Brain pericyte (primary cell): Measurements from ENCODE around the gene TTC33.

Source experiments
- DNase-seq: peaks from one replicate; pipeline ENCODE4 v3.0.0-alpha.2; 2012; ENCODE audit warnings: low read depth, low spot score

Gene TTC33

GRCh38 chr5:40485021-40485998 lies 270.5 kb downstream of the TTC33 start:
- DNase-seq = no peak

DNA sequence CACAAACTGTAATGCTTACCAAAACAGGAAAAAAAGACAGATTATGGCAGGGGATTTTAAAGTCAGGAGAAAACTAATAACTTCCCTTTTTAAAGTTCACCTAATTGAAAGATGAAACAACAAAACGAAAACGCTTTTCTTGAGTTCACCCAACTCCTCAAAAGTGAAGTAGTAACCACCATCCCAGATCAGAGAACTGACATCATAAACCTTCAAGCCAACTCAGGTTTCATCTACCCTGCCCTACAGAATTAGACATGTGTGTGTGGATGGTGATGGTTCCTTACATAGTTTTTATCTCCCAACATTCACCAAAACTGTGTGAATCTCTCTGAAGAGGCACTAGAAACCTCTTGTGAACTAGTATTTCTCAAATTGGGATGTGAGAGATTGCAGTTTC lies 271.3 kb downstream of the TTC33 start:
- no peak for DNase-seq

- no peak for DNase-seq
Measured at GRCh38 chr5:40483316-40483715, 272.4 kb downstream of the TTC33 start.

- no peak for DNase-seq
Measured at GRCh38 chr5:40481241-40481640, 274.5 kb downstream of the TTC33 start.

- DNase-seq = no peak
Measured at GRCh38 chr5:40480392-40480791, 275.4 kb downstream of the TTC33 start.

DNA sequence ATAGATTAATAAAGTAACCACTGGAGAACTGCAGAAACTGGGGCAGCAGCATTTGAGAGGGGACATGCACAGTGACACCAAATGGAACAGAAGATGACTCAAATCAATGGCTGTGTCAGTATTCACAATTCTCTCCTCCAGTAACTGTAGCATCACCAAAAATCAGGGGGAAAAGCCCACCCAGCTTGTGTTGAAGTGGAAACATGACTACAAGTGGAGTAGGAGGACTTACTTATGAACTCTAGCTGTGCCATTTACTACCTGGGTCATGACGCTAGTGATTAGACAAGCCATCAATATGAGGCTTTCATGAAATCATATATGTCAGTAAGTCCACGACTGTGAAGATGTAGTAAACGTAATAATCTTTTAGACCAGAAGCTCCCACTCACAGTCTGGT lies 275.8 kb downstream of the TTC33 start:
- DNase-seq = no peak

DNA sequence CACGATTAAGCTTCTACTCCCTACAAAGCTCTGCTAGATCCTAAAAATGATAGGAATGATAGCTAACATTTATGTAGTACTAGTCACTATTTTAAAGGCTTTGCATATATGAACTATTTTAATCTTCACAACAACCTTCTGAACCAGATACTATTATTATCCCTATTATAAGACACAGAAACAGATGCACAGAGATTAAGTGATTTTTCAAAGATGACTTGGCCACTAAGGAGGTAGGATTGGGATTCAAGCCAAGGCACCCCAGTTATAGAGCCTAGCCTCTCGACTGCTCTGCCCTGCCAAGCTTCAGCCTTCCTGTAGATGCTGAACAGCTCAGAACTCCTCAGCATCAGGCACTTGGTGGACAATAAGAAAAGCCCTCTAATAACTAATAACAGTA lies 277.0 kb downstream of the TTC33 start:
- no peak for DNase-seq

DNA sequence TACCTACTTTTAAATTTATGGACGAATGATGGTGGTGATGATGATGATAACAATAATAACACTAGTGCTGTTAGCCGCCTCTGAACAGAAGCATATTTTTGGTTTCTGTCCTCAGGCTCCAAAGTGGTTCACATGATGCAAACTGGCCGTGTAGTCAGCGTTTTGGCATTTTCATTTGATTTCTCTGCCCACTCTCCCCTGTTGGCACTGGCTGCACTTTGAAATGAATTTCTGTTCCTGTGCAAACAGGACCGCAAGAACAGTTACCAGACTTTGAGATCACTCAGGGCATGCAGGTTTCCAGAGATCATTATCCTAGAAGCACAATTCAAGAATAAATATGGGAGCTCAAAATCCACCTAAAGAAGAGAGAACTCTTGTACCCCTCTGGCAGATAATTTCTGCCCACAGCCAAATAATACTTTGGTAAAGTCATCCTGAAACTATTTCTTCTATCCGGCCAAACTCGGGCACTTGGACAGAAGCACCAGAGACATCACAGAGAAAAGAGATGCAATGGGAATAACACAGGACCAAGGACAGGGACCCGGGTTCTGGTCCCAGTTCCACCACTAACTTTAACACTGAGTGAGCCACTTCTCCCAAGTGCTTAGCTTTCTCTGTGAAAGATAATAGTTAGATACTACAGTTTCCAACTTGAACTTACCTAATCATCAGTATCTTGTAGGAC lies 277.8 kb downstream of the TTC33 start:
- DNase-seq = no peak

GRCh38 chr5:40475561-40475960 lies 280.2 kb downstream of the TTC33 start:
- DNase-seq = no peak

- DNase-seq = no peak
Measured at GRCh38 chr5:40474250-40474649, 281.5 kb downstream of the TTC33 start.

GRCh38 chr5:40465416-40465815 lies 290.3 kb downstream of the TTC33 start:
- no peak for DNase-seq

DNA sequence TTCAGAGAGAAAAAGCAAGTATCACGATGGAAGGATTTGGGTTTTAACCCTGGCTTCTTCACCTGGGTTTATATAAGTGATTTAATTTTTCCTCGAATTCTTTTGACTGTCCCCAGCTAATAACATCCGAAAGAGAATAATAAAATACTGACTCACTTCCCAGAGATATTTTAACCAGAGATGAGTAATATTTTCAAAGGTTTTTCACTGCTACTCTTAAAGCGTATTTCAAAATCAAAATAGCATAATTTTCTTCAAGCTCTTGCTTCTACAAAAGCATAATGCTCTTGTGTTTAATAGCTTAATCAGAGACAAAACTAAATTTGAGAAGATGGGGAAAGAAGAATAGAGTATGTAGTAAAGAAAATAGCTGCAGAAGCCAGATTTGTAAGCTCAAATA lies 291.2 kb downstream of the TTC33 start:
- DNase-seq = no peak
